Measurements from ENCODE around the gene SLC1A2. TPM values are rescaled to one million over a fixed set of nuclear protein-coding genes. Genes with fewer than 3 reads are reported as not detected.

SLC1A2 gene
- total RNA-seq (2022) (not detected in 2 replicates), Bru-seq, nascent RNA (percentile 7 among the genes with signal in this experiment), BruChase-seq, experiment 1, labeled RNA remaining after a 6-hour chase (percentile 4 among the genes with signal in this experiment), BruChase-seq, experiment 2, labeled RNA remaining after a 2-hour chase (percentile 7 among the genes with signal in this experiment)
- long read RNA-seq, result 0 reads

DNA sequence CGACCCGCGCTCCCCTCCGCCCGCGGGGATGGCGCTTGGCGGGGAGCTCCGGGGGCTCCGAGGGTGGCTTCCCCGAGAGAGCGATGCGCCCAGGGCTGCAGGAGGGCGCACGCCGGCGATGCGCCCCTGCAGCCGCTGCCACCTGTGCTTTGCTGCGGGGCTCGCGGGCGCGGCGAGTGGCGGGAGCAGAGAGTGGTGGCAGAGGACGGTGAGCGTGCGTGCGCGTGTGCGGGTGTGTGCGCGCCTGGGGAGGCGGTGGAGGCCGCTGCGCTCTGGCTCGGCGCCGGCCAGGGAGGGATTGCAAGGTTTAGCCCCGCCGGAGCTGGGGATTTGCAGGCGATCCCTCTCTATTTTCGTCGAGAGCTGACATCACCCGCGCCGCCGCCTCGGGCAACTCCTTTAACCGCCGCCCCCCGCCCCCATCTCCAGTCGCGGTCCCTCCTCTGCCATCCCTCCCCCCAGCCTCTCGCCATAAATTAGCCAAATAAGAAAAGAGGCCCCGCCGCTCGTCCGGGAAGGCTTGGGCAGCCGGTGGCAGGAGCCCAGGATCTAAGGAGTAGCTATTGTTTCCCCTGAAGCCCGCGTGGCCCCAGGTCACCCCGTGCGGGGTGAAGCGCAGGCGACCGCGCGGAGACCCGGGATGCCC, at the start of gene SLC1A2:
Gene SLC1A2, minus strand, starts transcription at position 375 of the 646 bp plus-strand sequence. CDS start 592 bp downstream, outside the sequence.
- no peak for DNase-seq (ENCODE audit: unreplicated experiment)

DNA sequence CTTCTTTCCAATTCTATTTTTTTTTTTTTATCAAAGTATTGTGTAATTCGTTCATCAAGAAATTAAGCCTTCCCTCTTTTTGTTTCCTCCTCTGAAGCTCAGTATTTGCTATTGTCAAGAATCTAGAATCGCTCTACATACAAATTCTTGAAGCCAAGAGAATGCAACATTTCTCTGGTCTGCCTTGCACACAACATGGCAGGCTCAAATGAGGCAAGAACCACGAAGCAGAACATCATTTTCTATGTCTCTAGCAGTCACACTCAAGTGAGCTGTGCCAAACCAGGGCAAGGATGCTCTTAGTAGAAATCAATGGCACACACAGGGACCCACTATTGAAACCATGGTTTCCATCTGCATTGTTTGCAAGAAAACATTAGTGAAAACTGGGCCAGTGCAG, 46.7 kb upstream of the SLC1A2 start:
- H3K4me3 Mint-ChIP-seq (ENCODE audit: unreplicated experiment), result no peak overlapping the region
- no peak overlapping the region for H3K27ac Mint-ChIP-seq (ENCODE audit: low read depth, unreplicated experiment)
- no peaks in the 10 kb centered on the region for H3K9me3 Mint-ChIP-seq (ENCODE audit: unreplicated experiment)
- peaks cover 5% of the 10 kb centered on the region for H3K36me3 Mint-ChIP-seq (ENCODE audit: insufficient read depth, unreplicated experiment)
- no TSS peak for BruUV-seq (replicated peaks)
- H3K27me3 Mint-ChIP-seq (ENCODE audit: insufficient read depth, unreplicated experiment), result peaks cover 27% of the 10 kb centered on the region
- POLR2A ChIA-PET, result interaction anchor here (0.6 kb wide), 1 partner anchor 215 kb away, joined by 7 read pairs; no protein-coding TSS in a partner anchor
- TF ChIP-seq, protein P1, sequence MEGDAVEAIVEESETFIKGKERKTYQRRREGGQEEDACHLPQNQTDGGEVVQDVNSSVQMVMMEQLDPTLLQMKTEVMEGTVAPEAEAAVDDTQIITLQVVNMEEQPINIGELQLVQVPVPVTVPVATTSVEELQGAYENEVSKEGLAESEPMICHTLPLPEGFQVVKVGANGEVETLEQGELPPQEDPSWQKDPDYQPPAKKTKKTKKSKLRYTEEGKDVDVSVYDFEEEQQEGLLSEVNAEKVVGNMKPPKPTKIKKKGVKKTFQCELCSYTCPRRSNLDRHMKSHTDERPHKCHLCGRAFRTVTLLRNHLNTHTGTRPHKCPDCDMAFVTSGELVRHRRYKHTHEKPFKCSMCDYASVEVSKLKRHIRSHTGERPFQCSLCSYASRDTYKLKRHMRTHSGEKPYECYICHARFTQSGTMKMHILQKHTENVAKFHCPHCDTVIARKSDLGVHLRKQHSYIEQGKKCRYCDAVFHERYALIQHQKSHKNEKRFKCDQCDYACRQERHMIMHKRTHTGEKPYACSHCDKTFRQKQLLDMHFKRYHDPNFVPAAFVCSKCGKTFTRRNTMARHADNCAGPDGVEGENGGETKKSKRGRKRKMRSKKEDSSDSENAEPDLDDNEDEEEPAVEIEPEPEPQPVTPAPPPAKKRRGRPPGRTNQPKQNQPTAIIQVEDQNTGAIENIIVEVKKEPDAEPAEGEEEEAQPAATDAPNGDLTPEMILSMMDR (IDR thresholded peaks at IDR 0.05; ENCODE audit: unreplicated experiment), result no peak
- no peaks in the 10 kb centered on the region for H3K4me1 Mint-ChIP-seq (ENCODE audit: insufficient read depth, unreplicated experiment)
- CTCF ChIA-PET, result interaction anchor here (0.6 to 0.7 kb wide), 2 partner anchors 89 to 760 kb away, joined by 3 read pairs; no protein-coding TSS in a partner anchor
- intact Hi-C loops (cut with micrococcal nuclease), result no loop called here
- DNase-seq (ENCODE audit: unreplicated experiment), result no peak

More for the DNA sequence above, at the start of gene SLC1A2:
- no peak within 1 kb of the TSS for H3K27ac Mint-ChIP-seq (ENCODE audit: low read depth, unreplicated experiment)
- CTCF ChIA-PET, result interaction anchor here (0.5 to 1.1 kb wide), 4 partner anchors 7 to 1054 kb away, joined by 3 read pairs; no protein-coding TSS in a partner anchor
- TF ChIP-seq, protein P1 (IDR thresholded peaks at IDR 0.05; ENCODE audit: unreplicated experiment), result no peak
- peaks cover 90% of the 10 kb centered on the region for H3K27me3 Mint-ChIP-seq (ENCODE audit: insufficient read depth, unreplicated experiment)
- POLR2A ChIA-PET, result interaction anchor here (0.6 to 1.2 kb wide), 2 partner anchors 8 to 23 kb away, joined by 3 read pairs; no protein-coding TSS in a partner anchor
- H3K36me3 Mint-ChIP-seq (ENCODE audit: insufficient read depth, unreplicated experiment), result no peaks in the 10 kb centered on the region
- no TSS peak for BruUV-seq (replicated peaks)
- H3K4me3 Mint-ChIP-seq (ENCODE audit: unreplicated experiment), result peak within 1 kb of the TSS; percentile 35
- no peaks in the 10 kb centered on the region for H3K9me3 Mint-ChIP-seq (ENCODE audit: unreplicated experiment)
- H3K4me1 Mint-ChIP-seq (ENCODE audit: insufficient read depth, unreplicated experiment), result no peaks in the 10 kb centered on the region
- intact Hi-C loops (cut with micrococcal nuclease), result no loop called here

DNA sequence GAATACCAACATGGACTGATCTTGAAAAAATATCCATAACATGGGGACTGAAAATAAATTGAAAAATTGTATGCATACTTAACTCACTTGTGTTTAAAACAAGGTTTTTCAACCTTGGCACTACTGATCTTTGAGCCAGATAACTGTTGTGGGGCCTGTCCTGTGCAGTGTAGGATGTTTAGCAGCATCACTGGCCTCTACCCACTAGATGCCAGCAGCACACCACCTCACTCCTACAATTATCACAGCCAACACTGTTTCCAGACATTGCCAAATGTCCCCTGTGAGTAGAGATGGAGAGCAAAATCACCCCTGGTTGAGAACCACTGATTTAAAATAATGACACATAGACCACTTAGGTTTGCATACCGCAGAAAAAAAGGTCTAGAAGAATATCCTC, 45.0 kb upstream of the SLC1A2 start:
- Mint-ChIP-seq H3K27ac (ENCODE audit: low read depth, unreplicated experiment) (no peak overlapping the region), H3K9me3 (ENCODE audit: unreplicated experiment) (no peaks in the 10 kb centered on the region), H3K4me1 (ENCODE audit: insufficient read depth, unreplicated experiment) (no peaks in the 10 kb centered on the region), H3K27me3 (ENCODE audit: insufficient read depth, unreplicated experiment) (peaks cover 29% of the 10 kb centered on the region), H3K36me3 (ENCODE audit: insufficient read depth, unreplicated experiment) (peaks cover 5% of the 10 kb centered on the region), H3K4me3 (ENCODE audit: unreplicated experiment) (no peak overlapping the region)
- ChIA-PET POLR2A (interaction anchor here (0.5 kb wide), 1 partner anchor 24 kb away, joined by 3 read pairs; no protein-coding TSS in a partner anchor), CTCF (interaction anchor here (0.9 kb wide), 1 partner anchor 10 kb away, joined by 3 read pairs; no protein-coding TSS in a partner anchor)
- intact Hi-C loops (cut with micrococcal nuclease), result loop anchor here (1.0 to 5.0 kb wide), 3 partner anchors 21 to 802 kb away; no protein-coding TSS in a partner anchor
- peak; percentile 19 for DNase-seq (ENCODE audit: unreplicated experiment)
- no TSS peak for BruUV-seq (replicated peaks)
- TF ChIP-seq, protein P1 (IDR thresholded peaks at IDR 0.05; ENCODE audit: unreplicated experiment), result no peak

DNA sequence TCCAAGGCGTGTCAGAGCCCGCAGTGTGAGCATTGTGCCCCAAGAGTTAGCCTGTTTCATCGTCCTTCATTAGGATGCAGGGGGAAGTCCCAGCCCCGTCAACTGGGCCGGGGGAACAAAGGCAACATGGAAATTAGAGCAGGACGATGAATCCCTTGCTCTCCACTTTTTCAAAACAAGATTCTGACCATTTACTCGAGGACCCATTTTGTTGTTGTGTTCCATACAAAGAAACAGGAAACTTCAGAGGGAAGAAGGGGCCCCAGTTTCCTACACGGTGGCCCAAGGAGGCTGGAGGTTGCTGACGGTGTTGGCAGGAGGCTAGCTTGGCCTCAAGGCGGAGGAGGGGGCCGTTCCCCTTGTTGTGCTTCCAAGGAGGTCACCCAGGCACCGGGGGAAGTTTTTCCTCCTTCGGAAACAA, 44.0 kb upstream of the SLC1A2 start:
- H3K36me3 Mint-ChIP-seq (ENCODE audit: insufficient read depth, unreplicated experiment), result peaks cover 5% of the 10 kb centered on the region
- intact Hi-C loops (cut with micrococcal nuclease), result loop anchor here (5.0 kb wide), 1 partner anchor 359 kb away; no protein-coding TSS in a partner anchor
- no peaks in the 10 kb centered on the region for H3K9me3 Mint-ChIP-seq (ENCODE audit: unreplicated experiment)
- TF ChIP-seq, protein P1 (IDR thresholded peaks at IDR 0.05; ENCODE audit: unreplicated experiment), result no peak
- DNase-seq (ENCODE audit: unreplicated experiment), result no peak
- no peaks in the 10 kb centered on the region for H3K4me1 Mint-ChIP-seq (ENCODE audit: insufficient read depth, unreplicated experiment)
- ChIA-PET CTCF (interaction anchor here (0.7 to 1.9 kb wide), 3 partner anchors 9 to 633 kb away, joined by 3 to 5 read pairs (median 3); no protein-coding TSS in a partner anchor), POLR2A (no interaction called here)
- no peak overlapping the region for H3K4me3 Mint-ChIP-seq (ENCODE audit: unreplicated experiment)
- no TSS peak for BruUV-seq (replicated peaks)
- no peak overlapping the region for H3K27ac Mint-ChIP-seq (ENCODE audit: low read depth, unreplicated experiment)
- H3K27me3 Mint-ChIP-seq (ENCODE audit: insufficient read depth, unreplicated experiment), result peaks cover 29% of the 10 kb centered on the region
